Measurements from ENCODE around the gene TDRD5. TPM values are rescaled to one million over a fixed set of nuclear protein-coding genes. Genes with fewer than 3 reads are reported as not detected.

Gene TDRD5
- total RNA-seq, 1 experiment from 2014 or later = 0.25 TPM

DNA sequence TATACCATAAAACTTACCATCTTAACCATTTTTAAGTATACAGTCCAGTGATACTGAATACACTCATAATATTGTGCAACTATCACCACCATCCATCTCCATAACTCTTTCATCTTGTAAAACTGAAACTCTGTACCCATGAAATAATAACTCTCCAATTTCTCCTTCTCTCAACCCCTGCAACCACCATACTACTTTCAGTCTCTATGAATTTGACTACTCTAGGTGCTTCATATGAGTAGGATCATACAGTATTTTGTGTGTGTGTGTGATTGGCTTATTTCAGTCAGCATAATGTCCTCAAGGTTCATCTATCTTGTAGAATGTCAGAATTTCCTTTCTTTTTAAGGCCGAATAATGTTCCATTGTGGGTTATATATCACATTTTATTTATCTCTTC lies 33.6 kb upstream of the TDRD5 start:
- POLR2A ChIA-PET = no interaction called here
- RAD21 ChIA-PET (ENCODE audit: low non-redundant PET in 1 of 2, low total read pairs in 2 of 2, uncharacterized antibody in 2 of 2, unreplicated experiment in 2 of 2) = no interaction called here
- Histone ChIP-seq H2AFZ (ENCODE audit: low read depth, low read length, poor library complexity, severe bottlenecking) (no peak overlapping the region), H3K9me2 (ENCODE audit: insufficient read depth) (no peaks in the 10 kb centered on the region), H3K79me2 (ENCODE audit: insufficient read depth, low read length) (no peaks in the 10 kb centered on the region), H3K4me2 (ENCODE audit: low read length) (no peak overlapping the region), H3K27me3 (ENCODE audit: insufficient read depth, low read length) (no peaks in the 10 kb centered on the region), H3K36me3 (ENCODE audit: control insufficient read depth in 1 of 2, insufficient read depth in 2 of 2, low read length in 2 of 2) (no peaks in the 10 kb centered on the region), H3K27ac (ENCODE audit: low read depth, low read length) (no peak overlapping the region), H3K4me1 (ENCODE audit: control insufficient read depth in 1 of 2, insufficient read depth in 2 of 2, low read length in 2 of 2) (no peaks in the 10 kb centered on the region), H3K9ac (ENCODE audit: low read length) (no peak overlapping the region), H3K9me3 (ENCODE audit: control insufficient read depth in 1 of 2, insufficient read depth in 1 of 2, low read depth in 1 of 2, low read length in 2 of 2) (no peaks in the 10 kb centered on the region), H4K20me1 (ENCODE audit: insufficient read depth) (no peaks in the 10 kb centered on the region), H3K4me3 (replicated peaks in 1 of 2; ENCODE audit: low read depth in 1 of 2, low read length in 2 of 2) (no peak overlapping the region)
- no TSS peak for BruUV-seq (replicated peaks)
- no peak for TF ChIP-seq ZNF274 (IDR thresholded peaks at IDR 0.05; ENCODE audit: low read depth, low read length)
- no peak for TF ChIP-seq EZH2phosphoT487 (IDR thresholded peaks at IDR 0.05; ENCODE audit: borderline replicate concordance)
- TF ChIP-seq SRF (IDR thresholded peaks at IDR 0.05; ENCODE audit: low read depth) = no peak
- CTCF ChIA-PET = no interaction called here
- intact Hi-C loops (cut with micrococcal nuclease) = no loop called here
- DNase-seq (ENCODE audit: low read depth, low spot score) (no peak), ATAC-seq (no peak)

DNA sequence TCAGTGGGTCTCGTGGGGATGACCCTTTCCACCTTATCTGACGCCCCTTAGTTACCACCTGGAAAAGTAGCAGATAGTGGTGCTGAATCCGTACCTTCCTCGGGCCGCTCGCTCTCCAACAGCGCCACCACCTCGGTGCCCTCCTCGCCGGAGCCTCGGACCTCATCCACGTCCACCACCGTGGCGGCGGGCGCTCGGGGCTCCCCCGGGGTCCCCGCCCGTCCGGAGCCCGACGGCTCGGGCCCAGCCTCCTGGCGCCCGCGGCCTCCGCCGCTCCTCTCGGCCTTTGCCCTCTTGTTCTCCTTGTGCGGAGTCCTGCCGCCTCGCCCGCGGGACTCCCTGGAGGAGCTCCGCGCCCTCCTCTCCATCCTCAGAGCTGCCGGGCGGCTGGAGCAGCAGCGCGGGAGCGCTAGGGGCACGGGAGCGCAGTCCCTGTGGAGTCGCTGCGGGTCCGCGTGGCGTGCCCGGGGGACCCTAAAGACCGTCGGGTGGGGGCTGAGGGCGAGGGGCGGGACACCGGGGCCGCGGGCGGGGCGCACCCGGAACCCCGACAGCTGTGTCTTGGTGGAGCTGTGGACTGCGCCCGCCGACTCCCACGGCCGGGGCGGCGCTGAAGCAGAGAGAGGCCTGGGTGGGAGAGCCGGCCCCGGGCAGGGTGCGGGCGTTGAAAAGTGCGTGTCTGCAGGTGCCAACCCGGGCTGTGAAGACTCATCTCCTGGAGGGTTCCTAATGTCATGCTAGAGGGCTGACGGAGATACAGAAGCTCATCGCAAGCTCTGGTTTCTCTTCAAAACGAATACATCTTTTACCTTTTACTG lies 15.9 kb upstream of the TDRD5 start, which contains the start of gene NPHS2:
Gene NPHS2 (minus strand): TSS at position 452 of the 818 bp plus-strand sequence. CDS start 84 bp downstream, at position 368.
- RAD21 ChIA-PET (ENCODE audit: low non-redundant PET in 1 of 2, low total read pairs in 2 of 2, uncharacterized antibody in 2 of 2, unreplicated experiment in 2 of 2) = no interaction called here
- no peak for TF ChIP-seq YY1 (IDR thresholded peaks at IDR 0.05; ENCODE audit: extremely low read depth, insufficient replicate concordance, low read depth, low read length)
- no peak for TF ChIP-seq ZFX (IDR thresholded peaks at IDR 0.05)
- no peak for TF ChIP-seq SP1 (IDR thresholded peaks at IDR 0.05; ENCODE audit: low read depth)
- no peak for TF ChIP-seq CEBPB (IDR thresholded peaks at IDR 0.05; ENCODE audit: low read depth)
- TF ChIP-seq EGR1 (IDR thresholded peaks at IDR 0.05; ENCODE audit: low read depth) = no peak
- no peak for TF ChIP-seq SRF (IDR thresholded peaks at IDR 0.05; ENCODE audit: low read depth)
- TF ChIP-seq, protein P1, sequence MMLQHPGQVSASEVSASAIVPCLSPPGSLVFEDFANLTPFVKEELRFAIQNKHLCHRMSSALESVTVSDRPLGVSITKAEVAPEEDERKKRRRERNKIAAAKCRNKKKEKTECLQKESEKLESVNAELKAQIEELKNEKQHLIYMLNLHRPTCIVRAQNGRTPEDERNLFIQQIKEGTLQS (IDR thresholded peaks at IDR 0.05) = no peak
- no peak for TF ChIP-seq CBX3 (IDR thresholded peaks at IDR 0.05; ENCODE audit: low read depth)
- TF ChIP-seq ELF1 (IDR thresholded peaks at IDR 0.05; ENCODE audit: borderline replicate concordance, low read depth) = no peak
- no peak for TF ChIP-seq FOSL1 (IDR thresholded peaks at IDR 0.05; ENCODE audit: low read depth)
- no peak for TF ChIP-seq TCF7L2 (IDR thresholded peaks at IDR 0.05; ENCODE audit: borderline replicate concordance, extremely low read depth, insufficient read depth, insufficient read length)
- TF ChIP-seq POLR2AphosphoS5 (IDR thresholded peaks at IDR 0.05; ENCODE audit: low read depth, low read length) = no peak
- Histone ChIP-seq H3K79me2 (ENCODE audit: insufficient read depth, low read length) (no peaks in the 10 kb centered on the region), H3K27ac (ENCODE audit: low read depth, low read length) (no peak within 1 kb of the TSS), H2AFZ (ENCODE audit: low read depth, low read length, poor library complexity, severe bottlenecking) (no peak within 1 kb of the TSS), H3K9ac (ENCODE audit: low read length) (no peak within 1 kb of the TSS), H4K20me1 (ENCODE audit: insufficient read depth) (no peaks in the 10 kb centered on the region), H3K4me2 (ENCODE audit: low read length) (no peak within 1 kb of the TSS), H3K36me3 (ENCODE audit: control insufficient read depth in 1 of 2, insufficient read depth in 2 of 2, low read length in 2 of 2) (no peaks in the 10 kb centered on the region), H3K9me3 (ENCODE audit: control insufficient read depth in 1 of 2, insufficient read depth in 1 of 2, low read depth in 1 of 2, low read length in 2 of 2) (no peaks in the 10 kb centered on the region), H3K27me3 (ENCODE audit: insufficient read depth, low read length) (no peaks in the 10 kb centered on the region), H3K4me1 (ENCODE audit: control insufficient read depth in 1 of 2, insufficient read depth in 2 of 2, low read length in 2 of 2) (no peaks in the 10 kb centered on the region), H3K9me2 (ENCODE audit: insufficient read depth) (no peaks in the 10 kb centered on the region), H3K4me3 (replicated peaks in 1 of 2; ENCODE audit: low read depth in 1 of 2, low read length in 2 of 2) (no peak within 1 kb of the TSS)
- BruUV-seq (replicated peaks) = no TSS peak
- DNase-seq (ENCODE audit: low read depth, low spot score) = no peak
- ATAC-seq = no peak
- CTCF ChIA-PET = no interaction called here
- POLR2A ChIA-PET = no interaction called here
- intact Hi-C loops (cut with micrococcal nuclease) = no loop called here

Measured in HCT116 (cell line).